ENCODE measurements around the gene SERPINB6.

SERPINB6 gene

GRCh38 chr6:2971420-2972218 lies at the start of gene SERPINB6:
SERPINB6 (minus strand) TSS chr6:2971567; CDS start chr6:2959332, 12,235 bp downstream.
- peak within 1 kb of the TSS; percentile 87 for H3K27ac Mint-ChIP-seq (ENCODE audit: low read depth)
- peak in 1 of 2 donors; percentile 33 for DNase-seq (ENCODE audit: low spot score in 2 of 2)

GRCh38 chr6:3019749-3020320 lies 48.5 kb upstream of the SERPINB6 start:
- DNase-seq (ENCODE audit: low spot score in 2 of 2) (no peak), ATAC-seq (replicated peaks; ENCODE audit: extremely low read depth, poor library complexity, severe bottlenecking) (no peak)
- Mint-ChIP-seq H3K4me3 (no peak overlapping the region), H3K36me3 (ENCODE audit: insufficient read depth) (peaks cover 18% of the 10 kb centered on the region), H3K9me3 (no peaks in the 10 kb centered on the region), H3K27me3 (no peaks in the 10 kb centered on the region), H3K4me1 (peaks cover 28% of the 10 kb centered on the region), H3K27ac (ENCODE audit: low read depth) (no peak overlapping the region)

More at GRCh38 chr6:2971420-2972218, at the start of gene SERPINB6:
- Mint-ChIP-seq H3K36me3 (ENCODE audit: insufficient read depth) (peaks cover 9% of the 10 kb centered on the region), H3K9me3 (no peaks in the 10 kb centered on the region), H3K4me3 (peak within 1 kb of the TSS; percentile 87), H3K4me1 (peaks cover 42% of the 10 kb centered on the region), H3K27me3 (no peaks in the 10 kb centered on the region)
- peak; percentile 78 for ATAC-seq (replicated peaks; ENCODE audit: extremely low read depth, poor library complexity, severe bottlenecking)

GRCh38 chr6:3019065-3019464 lies 47.7 kb upstream of the SERPINB6 start:
- Mint-ChIP-seq H3K4me3 (no peak overlapping the region), H3K27me3 (no peaks in the 10 kb centered on the region), H3K27ac (ENCODE audit: low read depth) (no peak overlapping the region), H3K9me3 (no peaks in the 10 kb centered on the region), H3K36me3 (ENCODE audit: insufficient read depth) (peaks cover 18% of the 10 kb centered on the region), H3K4me1 (peaks cover 24% of the 10 kb centered on the region)
- no peak for DNase-seq (ENCODE audit: low spot score in 2 of 2)
- ATAC-seq (replicated peaks; ENCODE audit: extremely low read depth, poor library complexity, severe bottlenecking): no peak

GRCh38 chr6:3017304-3017703 lies 45.9 kb upstream of the SERPINB6 start:
- H3K36me3 Mint-ChIP-seq (ENCODE audit: insufficient read depth): peaks cover 19% of the 10 kb centered on the region
- H3K27me3 Mint-ChIP-seq: no peaks in the 10 kb centered on the region
- H3K27ac Mint-ChIP-seq (ENCODE audit: low read depth): no peak overlapping the region
- ATAC-seq (replicated peaks; ENCODE audit: extremely low read depth, poor library complexity, severe bottlenecking) (no peak), DNase-seq (ENCODE audit: low spot score in 2 of 2) (no peak)
- H3K9me3 Mint-ChIP-seq: no peaks in the 10 kb centered on the region
- H3K4me1 Mint-ChIP-seq: peaks cover 14% of the 10 kb centered on the region
- H3K4me3 Mint-ChIP-seq: no peak overlapping the region

- H3K36me3 Mint-ChIP-seq (ENCODE audit: insufficient read depth): peaks cover 21% of the 10 kb centered on the region
- no peaks in the 10 kb centered on the region for H3K27me3 Mint-ChIP-seq
- H3K4me3 Mint-ChIP-seq: no peak overlapping the region
- no peak overlapping the region for H3K27ac Mint-ChIP-seq (ENCODE audit: low read depth)
- peaks cover 5% of the 10 kb centered on the region for H3K9me3 Mint-ChIP-seq
- no peak for DNase-seq (ENCODE audit: low spot score in 2 of 2)
- no peak for ATAC-seq (replicated peaks; ENCODE audit: extremely low read depth, poor library complexity, severe bottlenecking)
- H3K4me1 Mint-ChIP-seq: peaks cover 14% of the 10 kb centered on the region
Observed at GRCh38 chr6:3016473-3017280, 45.3 kb upstream of the SERPINB6 start.

- peaks cover 14% of the 10 kb centered on the region for H3K4me1 Mint-ChIP-seq
- H3K27ac Mint-ChIP-seq (ENCODE audit: low read depth): no peak overlapping the region
- H3K36me3 Mint-ChIP-seq (ENCODE audit: insufficient read depth): peaks cover 26% of the 10 kb centered on the region
- no peak for ATAC-seq (replicated peaks; ENCODE audit: extremely low read depth, poor library complexity, severe bottlenecking)
- H3K27me3 Mint-ChIP-seq: no peaks in the 10 kb centered on the region
- H3K9me3 Mint-ChIP-seq: peaks cover 13% of the 10 kb centered on the region
- no peak for DNase-seq (ENCODE audit: low spot score in 2 of 2)
- no peak overlapping the region for H3K4me3 Mint-ChIP-seq
Observed at GRCh38 chr6:3015144-3015543, 43.8 kb upstream of the SERPINB6 start.

- Mint-ChIP-seq H3K4me1 (peaks cover 10% of the 10 kb centered on the region), H3K27ac (ENCODE audit: low read depth) (no peak overlapping the region), H3K27me3 (no peaks in the 10 kb centered on the region), H3K4me3 (no peak overlapping the region), H3K36me3 (ENCODE audit: insufficient read depth) (peaks cover 27% of the 10 kb centered on the region), H3K9me3 (peaks cover 13% of the 10 kb centered on the region)
- no peak for ATAC-seq (replicated peaks; ENCODE audit: extremely low read depth, poor library complexity, severe bottlenecking)
- DNase-seq (ENCODE audit: low spot score in 2 of 2): no peak
Observed at GRCh38 chr6:3014675-3015066, 43.3 kb upstream of the SERPINB6 start.

- Mint-ChIP-seq H3K36me3 (ENCODE audit: insufficient read depth) (peaks cover 31% of the 10 kb centered on the region), H3K4me1 (peaks cover 4% of the 10 kb centered on the region), H3K27me3 (no peaks in the 10 kb centered on the region), H3K9me3 (peaks cover 13% of the 10 kb centered on the region), H3K27ac (ENCODE audit: low read depth) (no peak overlapping the region), H3K4me3 (no peak overlapping the region)
- DNase-seq (ENCODE audit: low spot score in 2 of 2) (no peak), ATAC-seq (replicated peaks; ENCODE audit: extremely low read depth, poor library complexity, severe bottlenecking) (no peak)
Observed at GRCh38 chr6:3013901-3014674, 42.7 kb upstream of the SERPINB6 start.

GRCh38 chr6:3013486-3013885 lies 42.1 kb upstream of the SERPINB6 start:
- peaks cover 31% of the 10 kb centered on the region for H3K36me3 Mint-ChIP-seq (ENCODE audit: insufficient read depth)
- no peak overlapping the region for H3K4me3 Mint-ChIP-seq
- H3K27me3 Mint-ChIP-seq: no peaks in the 10 kb centered on the region
- DNase-seq (ENCODE audit: low spot score in 2 of 2) (no peak), ATAC-seq (replicated peaks; ENCODE audit: extremely low read depth, poor library complexity, severe bottlenecking) (no peak)
- H3K9me3 Mint-ChIP-seq: peaks cover 13% of the 10 kb centered on the region
- no peak overlapping the region for H3K27ac Mint-ChIP-seq (ENCODE audit: low read depth)
- peaks cover 4% of the 10 kb centered on the region for H3K4me1 Mint-ChIP-seq

- Mint-ChIP-seq H3K27me3 (no peaks in the 10 kb centered on the region), H3K9me3 (peaks cover 13% of the 10 kb centered on the region), H3K36me3 (ENCODE audit: insufficient read depth) (peaks cover 42% of the 10 kb centered on the region), H3K4me3 (no peak overlapping the region), H3K4me1 (peaks cover 4% of the 10 kb centered on the region), H3K27ac (ENCODE audit: low read depth) (no peak overlapping the region)
- ATAC-seq (replicated peaks; ENCODE audit: extremely low read depth, poor library complexity, severe bottlenecking): no peak
- DNase-seq (ENCODE audit: low spot score in 2 of 2): no peak
Observed at GRCh38 chr6:3011592-3011991, 40.2 kb upstream of the SERPINB6 start.

- H3K9me3 Mint-ChIP-seq: peaks cover 13% of the 10 kb centered on the region
- no peak overlapping the region for H3K27ac Mint-ChIP-seq (ENCODE audit: low read depth)
Observed at GRCh38 chr6:3011158-3011557, 39.8 kb upstream of the SERPINB6 start.

GRCh38 chr6:3009930-3010329 lies 38.6 kb upstream of the SERPINB6 start:
- DNase-seq (ENCODE audit: low spot score in 2 of 2) (no peak), ATAC-seq (replicated peaks; ENCODE audit: extremely low read depth, poor library complexity, severe bottlenecking) (no peak)
- Mint-ChIP-seq H3K27me3 (no peaks in the 10 kb centered on the region), H3K4me3 (no peak overlapping the region), H3K9me3 (peaks cover 13% of the 10 kb centered on the region), H3K4me1 (peaks cover 4% of the 10 kb centered on the region), H3K36me3 (ENCODE audit: insufficient read depth) (peaks cover 41% of the 10 kb centered on the region), H3K27ac (ENCODE audit: low read depth) (no peak overlapping the region)

More at GRCh38 chr6:3011158-3011557, 39.8 kb upstream of the SERPINB6 start:
- DNase-seq (ENCODE audit: low spot score in 2 of 2) (no peak), ATAC-seq (replicated peaks; ENCODE audit: extremely low read depth, poor library complexity, severe bottlenecking) (no peak)
- no peaks in the 10 kb centered on the region for H3K27me3 Mint-ChIP-seq
- peaks cover 4% of the 10 kb centered on the region for H3K4me1 Mint-ChIP-seq
- no peak overlapping the region for H3K4me3 Mint-ChIP-seq
- H3K36me3 Mint-ChIP-seq (ENCODE audit: insufficient read depth): peaks cover 46% of the 10 kb centered on the region

Measured in central memory CD8-positive, alpha-beta T cell (primary cell).